Thyroid gland (tissue), 4 donors: ENCODE results near the gene TMCC2.

Experiments used
- CTCF ChIP-seq, 6 experiments: fragments of 200-600 bp in 3 of 6; fragments of 450-650 bp in 3 of 6; sonication (generic) in 3 of 6; IDR thresholded peaks; one replicate each; pipeline ENCODE4 v1.5.1; 2016 to 2019; ENCODE audit warnings: antibody characterized with exemption in 6 of 6, mild to moderate bottlenecking in 2 of 6, inconsistent platforms in 1 of 6, moderate library complexity in 1 of 6
- POLR2A ChIP-seq, 2 donors: fragments of 450-650 bp; IDR thresholded peaks; one replicate each; pipeline ENCODE4 v1.6.1; 2017; ENCODE audit warnings: antibody characterized with exemption in 2 of 2, mild to moderate bottlenecking in 2 of 2, moderate library complexity in 1 of 2

GRCh38 chr1:205270271-205270670 is 42.5 kb downstream of the TMCC2 start:
- TF ChIP-seq CTCF (IDR thresholded peaks at IDR 0.05) (no peak), POLR2A (IDR thresholded peaks at IDR 0.05) (no peak)
